LoVo (cell line): ENCODE data around the gene MBD6.

Source experiments
- DNase-seq: peaks from one replicate; pipeline ENCODE4 v3.0.0-alpha.2; 2016; ENCODE audit warnings: low spot score

Gene MBD6

GRCh38 chr12:57576613-57577160 is 54.1 kb downstream of the MBD6 start:
- DNase-seq: no peak

- no peak for DNase-seq
Measured at GRCh38 chr12:57577981-57578758, 55.5 kb downstream of the MBD6 start.

DNA sequence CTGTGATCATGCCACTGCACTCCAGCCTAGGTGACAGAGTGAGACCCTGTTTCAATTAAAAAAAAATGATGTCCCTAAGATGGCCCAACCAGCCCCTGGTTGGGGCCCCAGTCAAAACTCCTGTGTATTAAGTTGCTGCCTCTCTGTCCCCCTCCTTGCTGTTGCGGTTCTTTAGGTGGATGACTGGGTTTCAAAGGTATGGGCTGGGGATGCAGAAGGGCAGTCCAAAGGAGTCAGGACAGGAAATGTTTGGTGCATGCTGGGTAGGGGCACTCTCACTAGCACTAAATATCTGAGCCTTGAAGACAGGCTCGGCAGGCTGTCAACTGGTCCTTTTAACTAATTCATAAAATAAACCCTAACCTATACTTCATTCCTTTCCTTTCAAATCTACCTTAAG is 56.4 kb downstream of the MBD6 start:
- no peak for DNase-seq
